ENCODE results near the gene FAM53A. TPM values are rescaled to one million over a fixed set of nuclear protein-coding genes. Genes with fewer than 3 reads are reported as not detected.

Gene FAM53A
- total RNA-seq, 1 donor from 2014 or later, result 1.8 TPM

GRCh38 chr4:1664141-1664540 is 20.0 kb downstream of the FAM53A start:
- Mint-ChIP-seq H3K9me3 (ENCODE audit: unreplicated experiment) (no peaks in the 10 kb centered on the region), H3K27me3 (ENCODE audit: unreplicated experiment) (peaks cover 3% of the 10 kb centered on the region), H3K4me1 (ENCODE audit: unreplicated experiment) (peaks cover 3% of the 10 kb centered on the region), H3K36me3 (ENCODE audit: low read depth, unreplicated experiment) (no peaks in the 10 kb centered on the region), H3K4me3 (ENCODE audit: unreplicated experiment) (no peak overlapping the region), H3K27ac (ENCODE audit: unreplicated experiment) (no peak overlapping the region)
- DNase-seq (ENCODE audit: low spot score), result no peak
- no peak for TF ChIP-seq CTCF (IDR thresholded peaks at IDR 0.05; ENCODE audit: unreplicated experiment)

GRCh38 chr4:1663549-1663948 is 20.6 kb downstream of the FAM53A start:
- Mint-ChIP-seq H3K9me3 (ENCODE audit: unreplicated experiment) (no peaks in the 10 kb centered on the region), H3K4me1 (ENCODE audit: unreplicated experiment) (no peaks in the 10 kb centered on the region), H3K4me3 (ENCODE audit: unreplicated experiment) (no peak overlapping the region), H3K27ac (ENCODE audit: unreplicated experiment) (no peak overlapping the region), H3K36me3 (ENCODE audit: low read depth, unreplicated experiment) (no peaks in the 10 kb centered on the region), H3K27me3 (ENCODE audit: unreplicated experiment) (no peaks in the 10 kb centered on the region)
- DNase-seq (ENCODE audit: low spot score), result no peak
- TF ChIP-seq CTCF (IDR thresholded peaks at IDR 0.05; ENCODE audit: unreplicated experiment), result no peak

GRCh38 chr4:1661695-1662094 is 22.4 kb downstream of the FAM53A start:
- no peaks in the 10 kb centered on the region for H3K9me3 Mint-ChIP-seq (ENCODE audit: unreplicated experiment)
- H3K36me3 Mint-ChIP-seq (ENCODE audit: low read depth, unreplicated experiment), result no peaks in the 10 kb centered on the region
- TF ChIP-seq CTCF (IDR thresholded peaks at IDR 0.05; ENCODE audit: unreplicated experiment), result no peak
- H3K4me1 Mint-ChIP-seq (ENCODE audit: unreplicated experiment), result no peaks in the 10 kb centered on the region
- H3K27ac Mint-ChIP-seq (ENCODE audit: unreplicated experiment), result no peak overlapping the region
- no peak overlapping the region for H3K4me3 Mint-ChIP-seq (ENCODE audit: unreplicated experiment)
- no peaks in the 10 kb centered on the region for H3K27me3 Mint-ChIP-seq (ENCODE audit: unreplicated experiment)
- no peak for DNase-seq (ENCODE audit: low spot score)

- DNase-seq (ENCODE audit: low spot score), result no peak
- Mint-ChIP-seq H3K27me3 (ENCODE audit: unreplicated experiment) (no peaks in the 10 kb centered on the region), H3K27ac (ENCODE audit: unreplicated experiment) (no peak overlapping the region), H3K36me3 (ENCODE audit: low read depth, unreplicated experiment) (no peaks in the 10 kb centered on the region), H3K4me3 (ENCODE audit: unreplicated experiment) (no peak overlapping the region), H3K4me1 (ENCODE audit: unreplicated experiment) (no peaks in the 10 kb centered on the region), H3K9me3 (ENCODE audit: unreplicated experiment) (no peaks in the 10 kb centered on the region)
- no peak for TF ChIP-seq CTCF (IDR thresholded peaks at IDR 0.05; ENCODE audit: unreplicated experiment)
These were observed 23.0 kb downstream of the FAM53A start for GRCh38 chr4:1660948-1661677.
